MV-4-11 (cell line): ENCODE measurements around the gene RNF214.
"Not testable (repeated sequence)": the region's sequence is repeated elsewhere in the genome, so short reads cannot be mapped to it uniquely, and the experiment has no call there.

ENCODE experiments used
- DNase-seq: peaks from one replicate; lab custom pipeline; 2025; lab: John Stamatoyannopoulos, UW

RNF214 gene

DNA sequence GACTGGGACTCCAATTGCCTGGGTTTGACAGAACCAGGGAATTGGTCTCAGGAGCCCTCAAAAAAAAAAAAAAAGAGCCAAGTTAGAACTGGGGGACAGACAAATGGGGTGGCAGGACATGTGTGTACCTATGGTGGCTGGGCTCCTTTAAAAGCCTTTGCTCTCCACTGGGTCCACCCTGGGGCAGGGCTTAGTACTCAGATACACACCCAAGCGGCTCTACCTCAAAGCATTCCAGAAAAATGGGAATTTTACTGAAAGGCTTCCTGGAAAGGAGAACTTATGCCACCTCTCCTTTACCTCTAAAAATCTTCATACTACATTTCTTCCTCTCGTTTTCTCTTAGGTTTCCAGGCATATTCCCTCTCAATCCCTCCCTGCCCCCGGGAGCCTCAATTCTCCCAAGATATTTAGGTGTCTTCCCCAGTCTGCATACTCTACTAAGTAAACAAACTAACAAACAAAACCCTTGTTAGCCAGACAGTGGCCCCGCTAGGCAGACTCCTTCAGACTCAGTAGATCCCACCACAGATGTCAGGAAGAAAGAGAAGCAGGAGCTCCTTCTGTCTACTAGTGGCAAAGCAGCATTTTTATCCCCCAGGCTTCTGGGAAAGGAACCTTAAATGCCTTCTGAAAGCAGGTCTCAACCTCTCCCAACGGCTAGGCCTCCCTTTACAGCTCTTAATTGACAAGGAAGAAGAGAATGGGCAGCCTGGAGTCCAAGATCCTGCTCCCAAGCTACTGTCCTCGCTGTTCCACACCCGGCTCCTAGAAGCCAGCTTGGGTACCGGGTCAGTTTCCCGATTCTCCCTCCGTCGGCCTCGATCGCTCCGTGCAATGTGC lies 1.3 kb upstream of the RNF214 start:
- no peak for DNase-seq

DNA sequence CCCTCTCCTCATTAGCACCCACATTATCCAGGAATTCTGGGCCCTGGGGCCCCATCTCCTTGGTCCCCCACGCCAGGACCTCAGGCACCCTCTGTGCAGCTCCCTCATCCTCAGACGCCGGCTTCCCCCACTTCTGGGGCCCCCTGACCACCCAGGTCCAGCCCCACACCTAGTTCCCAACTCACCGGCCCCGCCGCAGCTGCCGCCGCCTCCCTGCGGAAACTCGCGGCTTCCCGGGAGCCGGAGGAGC lies 704 bp upstream of the RNF214 start, which contains the start of gene PCSK7:
TSS of gene PCSK7 (minus strand) at position 232 of the 250 bp plus-strand sequence. CDS start 2,229 bp downstream, outside the sequence.
- DNase-seq: no peak

DNA sequence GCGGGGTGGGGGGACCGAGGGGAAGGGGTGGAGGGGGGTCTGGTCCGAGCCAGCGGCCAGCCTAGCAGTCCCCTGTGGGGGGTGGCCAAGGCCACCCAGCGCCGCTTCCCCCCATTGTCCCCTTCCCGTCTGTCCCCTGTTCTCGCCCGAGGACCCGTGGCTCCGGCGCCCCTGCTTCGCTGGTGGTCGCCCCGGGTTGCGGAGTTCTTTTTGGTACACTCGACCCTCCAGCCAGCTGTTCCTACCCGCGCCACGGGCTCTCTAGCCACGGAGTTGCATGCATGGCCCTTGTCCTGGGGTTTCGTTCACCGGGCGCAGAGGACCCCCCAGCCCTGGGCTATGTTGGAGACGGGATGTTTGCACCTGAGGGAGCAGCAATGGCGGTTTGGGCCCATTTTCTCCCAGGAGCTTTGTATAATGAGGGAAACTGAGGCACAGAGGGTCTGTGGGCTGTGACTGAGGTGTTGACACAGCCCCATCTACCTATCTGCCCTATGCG lies 489 bp downstream of the RNF214 start:
- no peak for DNase-seq

DNA sequence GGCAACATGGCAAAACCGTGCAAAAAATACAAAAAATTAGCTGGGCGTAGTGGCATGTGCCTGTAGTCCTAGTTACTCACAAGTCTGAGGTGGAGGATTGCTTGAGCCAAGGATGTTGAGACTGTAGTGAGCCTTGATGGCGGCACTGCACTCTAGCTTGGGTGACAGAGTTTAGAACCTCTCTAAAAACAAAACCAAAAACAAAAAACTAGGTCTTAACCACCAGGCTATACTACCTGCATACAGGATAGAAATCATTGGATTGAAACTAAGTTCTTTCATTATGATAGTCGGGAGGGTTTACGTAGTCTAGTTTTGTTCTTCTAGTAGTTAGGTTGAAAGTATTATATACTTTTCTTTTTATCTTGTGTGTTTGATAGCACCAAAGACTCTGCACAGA lies 5.8 kb downstream of the RNF214 start:
- no peak for DNase-seq

DNA sequence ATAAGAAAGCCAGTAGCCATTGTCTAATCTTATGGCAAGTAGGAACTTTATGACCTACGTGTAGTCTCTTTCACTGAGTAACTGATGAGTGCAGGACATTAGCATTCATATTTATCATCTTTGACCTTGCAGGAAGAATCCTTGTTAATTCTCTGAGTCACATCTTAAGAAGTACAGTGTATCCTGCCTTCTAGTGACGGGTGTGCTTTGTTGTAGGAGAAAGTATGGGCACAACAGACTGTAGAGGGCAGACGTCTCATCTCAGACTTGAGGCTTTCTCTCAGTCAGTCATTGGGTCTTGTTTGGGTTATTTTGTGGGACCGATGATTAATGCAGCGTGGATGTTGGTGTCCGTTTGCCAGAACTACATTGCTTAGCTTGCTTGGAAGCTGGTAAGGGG lies 6.8 kb downstream of the RNF214 start:
- DNase-seq: no peak

DNA sequence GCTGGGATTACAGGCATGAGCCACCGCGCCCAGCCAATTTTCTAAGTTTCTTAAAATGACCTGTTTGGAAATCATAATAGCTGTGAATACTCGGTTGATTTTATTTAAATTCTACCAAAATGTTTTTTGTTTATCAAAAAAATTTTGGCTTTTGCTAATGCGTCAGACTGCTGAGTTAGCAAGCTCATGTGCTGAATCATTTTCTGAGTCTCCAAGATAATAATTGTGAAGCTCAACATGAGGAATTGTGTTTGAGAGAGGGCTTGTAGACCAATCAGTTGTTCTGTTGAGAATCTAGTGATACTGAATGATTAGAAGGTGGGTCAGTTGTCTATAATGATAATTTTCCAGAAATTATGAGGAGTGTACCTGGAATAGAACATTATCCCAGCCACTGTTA lies 15.9 kb downstream of the RNF214 start:
- DNase-seq: no peak

DNA sequence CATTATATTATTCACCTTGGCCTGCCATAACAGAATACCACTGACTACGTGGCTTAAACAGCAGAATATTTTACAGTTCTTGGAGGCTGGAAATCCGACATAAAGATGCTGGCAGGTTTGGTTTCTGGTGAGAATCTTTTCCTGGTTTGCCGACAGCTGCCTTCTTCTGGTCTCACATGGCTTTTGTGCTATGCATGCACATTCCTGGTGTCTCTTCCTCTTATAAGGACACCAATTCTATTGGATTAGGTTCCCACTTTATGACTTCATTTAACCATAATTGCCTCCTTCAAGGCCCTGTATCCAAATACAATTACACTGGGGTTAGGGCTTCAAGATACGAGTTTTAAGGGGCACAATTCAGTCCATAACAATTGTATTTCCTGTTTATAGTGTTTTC lies 17.1 kb downstream of the RNF214 start:
- DNase-seq: no peak

DNA sequence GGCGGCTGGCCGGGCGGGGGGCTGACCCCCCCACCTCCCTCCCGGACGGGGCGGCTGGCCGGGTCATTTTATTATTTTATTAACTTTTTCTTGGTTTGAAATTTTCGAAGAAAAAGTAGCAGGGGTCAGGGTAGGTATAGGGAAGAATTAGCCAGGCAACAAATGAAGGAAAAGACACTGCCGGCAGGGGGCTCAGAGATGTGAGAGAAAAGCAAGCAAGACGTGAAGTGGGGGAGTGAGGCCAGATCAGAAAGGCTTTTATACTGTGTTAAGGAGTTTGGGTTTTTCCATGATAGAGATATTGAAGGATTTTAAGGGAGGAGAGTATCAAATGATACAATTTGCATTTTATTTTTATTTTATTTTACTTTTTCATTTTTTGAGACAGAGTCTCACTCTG lies 19.0 kb downstream of the RNF214 start:
- DNase-seq: no peak

DNA sequence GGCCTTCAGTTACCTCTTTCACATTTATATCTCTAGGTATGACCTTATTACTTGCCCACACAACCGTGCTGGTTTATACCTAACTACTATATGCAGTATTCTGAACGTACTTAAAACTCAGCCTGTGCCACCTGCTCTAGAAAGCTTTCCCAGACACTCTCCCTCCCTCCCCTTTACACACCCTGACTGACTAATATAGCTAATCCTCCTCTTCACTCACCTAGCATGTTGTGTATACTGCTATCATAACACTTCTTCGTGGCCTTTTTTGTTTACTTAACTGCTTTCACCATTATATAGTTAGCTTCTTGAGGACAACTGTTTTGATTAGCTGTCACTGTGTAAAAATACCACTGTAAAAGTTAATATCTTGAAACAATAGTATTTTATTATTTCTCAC lies 23.5 kb downstream of the RNF214 start:
- no peak for DNase-seq

DNA sequence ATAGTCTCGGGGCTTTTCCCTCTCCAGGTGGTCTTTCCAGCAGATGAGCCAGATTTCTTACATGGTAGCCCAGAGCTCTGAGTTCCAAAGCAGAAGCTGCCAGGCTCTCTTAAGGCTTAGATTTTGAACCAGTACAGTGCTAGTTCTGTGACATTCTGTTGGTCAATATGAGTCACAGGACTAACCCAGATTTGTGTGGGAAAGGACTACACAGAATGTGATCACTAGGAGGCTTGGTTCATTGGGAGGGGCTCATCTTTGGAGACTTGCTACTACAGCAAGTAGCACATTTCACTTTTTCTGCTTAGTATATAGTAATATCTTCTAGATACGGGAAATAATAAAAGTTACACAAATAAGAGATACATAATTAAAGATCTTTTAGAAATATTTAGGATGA lies 24.1 kb downstream of the RNF214 start:
- DNase-seq: no peak

DNA sequence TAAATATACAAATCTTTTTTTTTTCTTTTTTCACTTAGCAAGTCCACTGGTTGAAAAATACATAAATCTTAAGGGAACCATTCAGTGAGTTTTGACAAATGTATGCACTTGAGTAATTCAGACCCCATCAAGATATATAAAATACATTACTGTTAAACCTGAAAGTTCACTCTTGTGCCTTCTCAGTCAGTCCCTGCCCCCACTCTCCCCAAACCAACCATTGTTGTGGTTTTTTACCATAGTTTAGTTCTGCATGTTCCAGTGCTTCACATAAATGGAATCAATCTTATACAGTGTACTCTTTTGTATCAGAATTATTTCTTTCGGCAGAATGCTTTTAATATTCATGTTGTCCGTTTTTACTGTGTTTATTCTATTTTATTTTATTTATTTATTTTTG lies 26.1 kb downstream of the RNF214 start:
- no peak for DNase-seq

DNA sequence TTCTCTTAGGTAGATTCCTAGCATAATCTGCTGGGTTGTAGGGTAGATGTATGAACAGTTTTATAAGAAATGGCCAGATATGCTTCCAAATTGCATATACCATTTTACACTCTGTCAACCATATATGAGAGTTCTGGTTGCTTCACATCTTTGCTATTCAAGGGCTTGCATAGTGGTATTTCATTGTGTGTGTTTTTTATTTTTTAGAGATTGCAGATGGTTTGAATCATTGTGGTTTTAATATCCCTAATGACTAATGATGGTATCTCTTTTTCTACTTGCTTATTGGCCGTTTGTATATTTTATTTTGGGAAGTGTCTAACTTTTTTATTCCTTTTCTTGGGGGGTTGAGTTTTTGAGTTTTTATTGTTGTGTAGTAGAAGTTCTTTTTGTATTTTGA lies 26.9 kb downstream of the RNF214 start:
- no peak for DNase-seq

DNA sequence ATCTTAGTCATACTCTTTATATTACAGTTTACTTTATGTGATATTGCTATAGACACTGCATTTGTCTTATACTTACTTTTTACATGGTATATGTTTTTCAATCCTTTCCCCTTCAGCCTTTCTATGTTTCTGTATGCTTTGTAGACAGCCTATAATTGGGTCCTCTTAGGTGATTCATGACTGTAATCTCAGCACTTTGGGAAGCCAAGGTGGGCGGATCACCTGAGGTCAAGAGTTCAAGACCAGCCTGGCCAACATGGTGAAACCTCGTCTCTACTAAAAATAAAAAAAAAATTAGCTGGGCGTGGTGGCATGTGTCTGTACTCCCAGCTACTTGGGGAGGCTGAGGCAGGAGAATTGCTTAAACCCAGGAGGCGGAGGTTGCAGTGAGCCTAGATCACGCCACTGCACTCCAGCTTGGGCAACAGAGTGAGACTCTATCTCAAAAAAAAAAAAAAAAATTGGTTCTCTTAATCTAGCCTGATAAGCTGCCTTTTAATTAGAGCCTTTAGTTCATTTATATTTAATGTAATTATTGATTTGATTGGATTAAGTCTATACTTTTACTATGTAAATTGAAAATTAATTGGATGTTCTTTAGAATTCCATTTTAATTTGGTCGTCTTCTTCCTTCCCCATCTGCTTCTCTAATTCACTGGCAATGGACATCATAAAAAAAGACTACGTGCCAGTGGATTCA lies 32.3 kb downstream of the RNF214 start:
- not testable (repeated sequence) for DNase-seq

DNA sequence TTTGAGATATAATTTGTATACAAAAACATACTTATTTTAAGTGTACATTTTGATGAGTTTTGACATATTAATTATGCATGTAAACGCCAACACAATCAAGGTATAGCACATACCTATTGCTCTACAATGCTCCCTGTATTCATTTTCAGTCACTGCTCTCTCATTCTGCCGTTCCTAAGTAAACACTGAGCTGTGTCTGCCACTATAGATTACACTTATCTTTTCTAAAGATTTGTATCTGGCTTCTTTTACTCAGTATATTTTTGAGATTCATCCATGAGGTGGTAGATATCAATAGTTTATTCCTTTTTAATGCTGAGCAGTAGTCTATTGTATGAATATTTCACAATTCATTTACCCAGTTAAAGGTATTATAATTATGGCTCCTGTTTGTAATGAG lies 33.3 kb downstream of the RNF214 start:
- no peak for DNase-seq

DNA sequence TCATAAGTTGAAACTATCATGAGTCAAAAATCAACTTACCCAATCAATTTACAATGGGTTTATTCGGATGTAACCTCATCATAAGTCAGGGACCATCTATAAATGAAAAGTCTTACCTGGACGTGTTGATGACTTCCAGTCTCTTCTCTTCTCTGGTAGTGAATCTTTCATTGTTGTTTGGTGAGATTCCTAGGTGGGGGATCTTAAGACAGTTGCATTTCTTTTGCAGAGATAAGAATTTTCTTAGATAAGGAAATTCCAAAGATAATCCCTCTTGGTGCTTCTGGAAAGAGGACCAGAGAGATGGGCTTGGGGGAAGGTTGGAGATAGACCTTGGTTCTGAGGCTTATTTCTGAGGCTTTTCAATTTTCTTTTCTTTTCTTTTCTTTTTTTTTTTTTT lies 37.4 kb downstream of the RNF214 start:
- no peak for DNase-seq

DNA sequence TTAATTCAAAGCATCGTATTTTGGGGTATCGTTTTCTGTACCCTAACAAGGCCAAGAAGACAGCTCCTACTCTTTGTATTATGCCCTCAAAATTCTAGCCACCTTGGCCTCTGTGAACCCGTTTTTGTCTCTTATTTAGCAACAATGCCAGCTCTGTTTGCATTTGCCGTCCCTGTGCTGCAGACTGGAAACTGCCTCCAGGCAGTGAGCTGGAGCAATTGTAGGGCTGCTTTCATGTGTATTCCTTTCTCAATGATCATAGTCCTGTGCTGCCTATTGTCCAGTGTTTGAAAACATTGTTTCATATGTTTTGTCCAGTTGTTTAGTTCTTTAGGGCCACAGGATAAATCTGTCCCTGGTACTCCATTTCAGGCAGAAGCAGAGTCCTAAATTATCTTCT lies 38.7 kb downstream of the RNF214 start:
- no peak for DNase-seq

DNA sequence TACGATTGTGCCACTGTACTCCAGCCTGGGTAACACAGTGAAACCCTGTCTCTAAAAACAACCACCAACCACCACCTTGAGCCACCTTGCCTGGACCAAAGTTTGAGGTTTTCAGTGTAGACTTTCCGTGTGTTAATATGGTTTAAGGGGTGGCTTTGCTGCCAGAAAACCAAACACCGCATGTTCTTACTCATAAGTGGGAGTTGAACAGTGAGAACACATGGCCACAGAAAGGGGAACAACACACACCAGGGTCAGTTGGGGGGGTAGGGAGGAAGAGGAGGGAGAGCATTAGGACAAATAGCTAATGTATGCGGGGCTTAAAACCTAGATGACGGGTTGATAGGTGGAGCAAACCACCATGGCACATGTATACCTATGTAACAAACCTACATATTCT lies 39.7 kb downstream of the RNF214 start:
- DNase-seq: peak; percentile 86

DNA sequence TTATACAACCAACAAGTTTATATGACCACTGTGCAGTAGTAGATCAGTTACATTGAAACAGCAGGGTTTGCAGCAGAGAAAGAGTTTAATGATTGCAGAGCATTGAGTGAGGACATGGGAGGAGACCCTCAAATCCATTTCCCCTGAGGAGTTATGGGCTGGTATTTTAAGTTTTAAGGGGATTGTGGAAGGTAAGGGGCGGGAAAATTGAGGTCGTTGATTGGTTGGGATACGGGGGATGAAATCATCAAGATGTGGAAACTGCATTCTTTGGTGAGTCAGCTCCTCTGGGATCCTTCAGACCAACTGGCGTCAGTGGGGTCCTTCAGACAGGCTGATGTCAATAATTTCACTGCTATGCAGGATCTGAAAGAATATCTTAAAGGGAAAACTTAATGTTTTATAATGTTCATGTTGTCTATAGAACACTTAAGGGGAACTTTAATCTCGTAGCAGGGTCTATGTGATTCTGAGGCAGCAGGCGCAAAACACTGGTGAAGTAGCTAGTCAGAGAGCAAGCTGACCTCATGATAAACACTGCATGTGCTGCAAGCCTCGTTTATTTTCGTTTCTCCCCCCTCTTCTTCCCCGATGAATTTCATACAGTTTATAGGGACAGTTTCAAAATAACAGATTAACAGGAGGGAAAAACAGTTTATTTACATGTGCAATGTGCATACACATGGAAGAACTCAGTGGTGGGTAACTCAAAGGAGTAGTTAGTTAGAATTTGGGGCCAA lies 41.2 kb downstream of the RNF214 start:
- DNase-seq: peak; percentile 31

DNA sequence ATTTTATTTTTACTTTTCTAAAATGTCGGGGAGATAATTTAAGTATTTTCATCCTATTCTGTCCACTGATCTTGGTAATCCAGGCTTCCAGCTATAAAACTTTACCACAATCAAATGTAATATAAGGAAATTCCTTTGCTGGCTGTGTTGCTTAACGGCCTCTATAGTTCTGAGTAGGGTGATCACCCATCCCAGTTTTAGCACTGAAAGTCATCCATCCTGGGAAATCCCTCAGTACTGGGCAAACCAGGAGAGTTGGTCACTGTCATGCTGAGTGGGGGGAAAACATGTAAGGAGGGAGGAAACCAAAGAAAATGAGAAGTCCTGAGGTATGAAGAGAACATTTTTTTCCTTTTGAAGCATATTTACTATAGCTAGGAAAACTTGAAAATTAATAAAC lies 45.9 kb downstream of the RNF214 start:
- DNase-seq: no peak

DNA sequence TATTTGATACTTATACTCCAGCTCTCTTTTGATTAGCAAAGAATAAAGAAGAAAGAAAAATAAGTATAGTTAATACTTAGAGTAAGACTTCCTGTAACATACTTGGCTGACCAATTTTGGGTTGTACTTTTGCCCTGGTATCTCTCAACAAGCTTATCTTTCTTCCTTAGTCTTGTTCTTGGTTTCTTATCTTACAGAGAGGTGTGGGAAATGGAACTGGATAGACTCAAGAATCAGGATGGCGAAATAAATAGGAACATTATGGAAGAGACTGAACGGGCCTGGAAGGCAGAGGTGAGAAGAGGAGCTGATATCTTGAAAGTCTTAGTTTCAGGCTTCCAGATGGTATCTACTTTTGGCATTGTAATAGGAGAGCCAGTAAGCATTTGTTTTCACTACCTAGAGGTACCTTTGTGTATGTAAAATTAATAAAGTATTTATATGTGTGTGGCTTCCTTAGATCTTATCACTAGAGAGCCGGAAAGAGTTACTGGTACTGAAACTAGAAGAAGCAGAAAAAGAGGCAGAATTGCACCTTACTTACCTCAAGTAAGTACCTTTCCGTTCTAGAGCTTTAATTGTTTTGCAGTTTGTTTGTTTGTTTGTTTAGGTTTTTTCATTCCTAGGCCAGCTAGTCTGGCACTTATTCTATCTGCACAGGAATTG lies 47.4 kb downstream of the RNF214 start:
- DNase-seq: no peak

DNA sequence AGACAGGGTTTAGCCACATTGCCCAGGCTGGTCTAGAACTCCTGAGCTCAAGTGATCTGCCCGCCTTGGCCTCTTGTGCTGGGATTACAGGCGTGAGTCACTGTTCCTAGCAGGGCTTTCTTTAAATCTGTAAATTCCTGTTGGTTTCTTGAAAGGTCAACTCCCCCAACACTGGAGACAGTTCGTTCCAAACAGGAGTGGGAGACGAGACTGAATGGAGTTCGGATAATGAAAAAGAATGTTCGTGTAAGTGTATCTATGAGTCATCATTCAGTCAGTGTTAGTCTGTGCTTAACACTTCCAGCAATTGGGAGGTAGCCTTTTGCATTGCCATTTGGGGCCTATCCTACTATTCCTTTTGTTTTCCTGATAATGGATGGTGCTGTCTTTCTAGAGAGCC lies 48.7 kb downstream of the RNF214 start:
- DNase-seq: no peak

DNA sequence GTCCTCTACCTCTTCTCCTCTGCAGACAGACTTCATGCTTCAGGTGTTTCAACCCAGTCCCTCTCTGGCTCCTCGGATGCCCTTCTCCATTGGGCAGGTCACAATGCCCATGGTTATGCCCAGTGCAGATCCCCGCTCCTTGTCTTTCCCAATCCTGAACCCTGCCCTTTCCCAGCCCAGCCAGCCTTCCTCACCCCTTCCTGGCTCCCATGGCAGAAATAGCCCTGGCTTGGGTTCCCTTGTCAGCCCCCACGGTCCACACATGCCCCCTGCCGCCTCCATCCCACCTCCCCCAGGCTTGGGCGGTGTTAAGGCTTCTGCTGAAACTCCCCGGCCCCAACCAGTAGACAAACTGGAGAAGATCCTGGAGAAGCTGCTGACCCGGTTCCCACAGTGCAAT lies 49.4 kb downstream of the RNF214 start:
- no peak for DNase-seq
